Left lobe of liver (tissue), 2 donors: ENCODE data around the gene ANKS3. TPM values are rescaled to one million over a fixed set of nuclear protein-coding genes. Genes with fewer than 3 reads are reported as not detected.
A peak's percentile ranks its signal among the peaks of the same experiment; 100 is the strongest.

Source experiments
- ATAC-seq: fragments of 200-7000 bp; cut with Tn5 transposase; one replicate; pipeline ENCODE4 v1.9.1; 2020; ENCODE audit warnings: mild to moderate bottlenecking, moderate library complexity
- DNase-seq: peaks from one replicate; pipeline ENCODE4 v3.0.0-alpha.2; 2020; ENCODE audit warnings: low spot score
- total RNA-seq: library from RNA; stranded (reverse); gene quantifications from one replicate; pipeline ENCODE4 v1.2.1, GENCODE V29; 2021
- donor health status: DM: no; HTN: no; CAD: no; lungs with moderate emphysema.
- donor health status: DM: no; HTN: yes; CAD: no.

ANKS3 gene
- total RNA-seq, 1 donor from 2014 or later = 10.6 TPM

DNA sequence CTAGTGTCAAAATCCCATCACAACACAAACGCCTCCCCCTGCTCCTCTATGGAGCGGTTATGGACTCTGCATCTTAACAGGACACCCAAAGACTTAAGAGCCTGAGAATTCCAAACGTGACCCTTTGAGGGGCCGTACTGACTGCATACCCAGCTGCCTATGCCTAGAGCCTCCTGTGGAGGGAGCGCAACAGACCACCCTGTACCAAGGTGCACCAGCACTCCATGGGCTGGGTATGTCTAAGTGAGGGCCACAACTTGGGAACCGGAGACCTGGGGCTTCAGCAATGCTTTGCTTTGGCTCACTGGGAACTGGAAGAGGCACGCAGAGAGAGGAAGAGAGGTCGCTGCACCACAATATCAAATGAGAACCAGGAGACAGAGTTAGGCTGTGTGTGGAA, 5.4 kb downstream of the ANKS3 start:
- DNase-seq (no peak), ATAC-seq (no peak)

DNA sequence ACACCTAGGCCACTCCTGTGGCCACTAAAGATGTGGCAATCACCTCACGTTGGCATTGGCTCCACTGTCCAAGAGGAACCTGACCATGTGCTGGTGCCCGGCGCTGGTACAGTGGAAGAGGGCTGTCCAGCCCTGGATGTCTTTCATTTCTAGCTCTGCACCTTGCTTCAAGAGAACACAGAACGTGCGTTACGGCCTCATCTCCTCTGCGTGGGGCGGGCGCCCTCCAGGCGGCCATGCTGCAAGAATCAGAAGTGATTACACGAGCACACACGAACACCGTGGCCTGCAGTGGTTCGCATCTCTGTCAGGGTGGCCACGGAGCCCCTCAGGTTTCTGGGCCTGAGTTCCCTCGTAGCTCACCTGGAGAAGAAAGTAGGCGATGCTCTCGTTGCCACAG, 7.5 kb downstream of the ANKS3 start:
- no peak for ATAC-seq
- no peak for DNase-seq

DNA sequence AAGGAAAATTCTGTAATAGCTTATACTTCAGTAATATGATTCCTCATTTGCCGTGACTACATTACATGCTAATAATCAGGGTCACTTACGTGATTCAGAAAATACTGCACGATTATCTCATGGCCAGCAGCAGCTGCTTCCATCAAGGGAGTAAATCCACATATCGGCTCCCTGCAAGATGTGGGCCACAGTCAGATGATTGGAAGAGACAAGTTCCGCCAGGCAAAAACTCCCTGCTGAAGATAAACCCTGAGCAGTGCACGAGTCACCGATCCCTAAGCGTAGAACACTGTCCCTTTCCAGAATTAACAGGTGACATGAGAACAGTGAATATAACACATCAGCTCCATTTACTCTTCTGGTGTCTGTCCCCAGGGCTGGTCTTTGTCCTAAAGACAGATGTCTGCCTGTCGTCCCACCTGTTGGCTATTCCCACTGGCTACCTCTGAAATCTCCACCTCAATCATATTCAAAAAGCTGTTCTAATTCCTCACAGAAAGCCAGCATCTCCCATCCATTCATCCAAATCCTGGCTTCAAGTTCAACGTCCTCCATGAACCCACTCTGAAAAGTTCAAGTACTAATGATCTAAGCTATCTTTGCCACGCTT, 9.3 kb downstream of the ANKS3 start:
- ATAC-seq (no peak), DNase-seq (no peak)

DNA sequence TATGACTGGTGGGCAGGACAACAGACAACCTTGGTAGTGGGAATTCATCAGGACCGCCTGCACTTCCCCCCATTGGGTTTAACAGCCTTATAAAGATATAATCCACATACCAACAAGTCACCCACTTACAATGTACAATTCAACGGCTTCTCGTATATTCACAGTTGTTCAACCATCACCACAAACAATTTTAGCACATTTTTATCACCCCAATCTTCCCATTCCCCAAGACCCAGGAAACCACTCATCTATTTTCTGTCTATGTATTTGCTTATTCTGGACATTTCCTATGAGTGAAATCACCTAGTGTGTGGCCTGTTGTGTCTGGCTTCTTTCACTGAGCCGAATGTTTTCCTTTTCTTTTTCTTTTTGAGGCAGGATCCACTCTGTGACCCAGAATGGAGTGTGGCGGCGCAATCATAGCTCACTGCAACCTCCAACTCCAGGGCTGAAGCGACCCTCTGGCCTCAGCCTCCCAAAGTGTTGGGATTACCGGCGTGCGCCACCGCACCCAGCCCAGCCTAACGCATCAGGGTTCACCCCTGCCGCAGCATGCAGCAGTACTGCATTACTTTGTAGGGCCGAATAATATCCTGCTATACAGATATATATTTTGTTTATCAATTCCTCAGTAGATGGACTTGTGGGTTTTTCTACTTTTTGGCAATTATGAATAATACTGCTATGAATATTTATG, 10.9 kb downstream of the ANKS3 start:
- ATAC-seq = no peak
- no peak for DNase-seq

DNA sequence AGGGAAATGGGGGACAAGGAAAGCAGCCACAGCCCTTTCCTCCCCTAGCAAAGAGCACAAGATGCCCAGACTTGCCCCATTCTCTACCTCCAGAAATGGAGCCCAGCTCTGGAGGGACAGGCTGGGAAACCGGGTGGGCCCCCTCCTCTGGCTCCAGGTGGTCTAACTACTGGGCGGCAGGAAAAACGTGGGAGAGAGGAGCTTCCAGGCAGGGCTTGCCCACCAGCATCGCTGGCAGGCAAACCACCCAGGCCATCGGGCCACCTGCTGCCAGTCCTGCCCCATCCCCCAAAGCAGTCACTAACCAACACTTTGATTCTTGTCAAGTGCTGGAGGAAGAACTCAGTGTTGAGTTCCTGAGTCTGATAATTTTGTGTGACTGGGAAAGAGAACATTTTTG, 15.6 kb downstream of the ANKS3 start:
- ATAC-seq (no peak), DNase-seq (no peak)

DNA sequence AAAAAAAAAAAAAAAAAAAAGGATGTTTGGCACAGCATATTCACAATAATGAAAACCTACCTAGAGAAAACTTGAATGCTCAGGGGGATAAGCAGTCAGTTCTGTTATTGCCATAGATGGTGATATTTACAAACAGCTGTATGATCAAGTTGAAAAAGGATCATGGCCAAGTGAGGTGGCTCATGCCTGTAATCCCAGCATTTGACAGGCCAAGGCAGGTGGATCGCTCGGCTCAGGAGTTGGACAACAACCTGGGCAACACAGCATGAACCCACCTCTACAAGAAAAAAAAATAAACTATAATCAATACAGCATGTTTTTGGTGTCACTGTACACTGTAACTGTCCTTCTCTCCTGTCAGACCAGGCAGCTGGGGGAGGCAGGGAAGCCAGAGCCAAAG, 19.1 kb downstream of the ANKS3 start:
- DNase-seq (no peak), ATAC-seq (no peak)

DNA sequence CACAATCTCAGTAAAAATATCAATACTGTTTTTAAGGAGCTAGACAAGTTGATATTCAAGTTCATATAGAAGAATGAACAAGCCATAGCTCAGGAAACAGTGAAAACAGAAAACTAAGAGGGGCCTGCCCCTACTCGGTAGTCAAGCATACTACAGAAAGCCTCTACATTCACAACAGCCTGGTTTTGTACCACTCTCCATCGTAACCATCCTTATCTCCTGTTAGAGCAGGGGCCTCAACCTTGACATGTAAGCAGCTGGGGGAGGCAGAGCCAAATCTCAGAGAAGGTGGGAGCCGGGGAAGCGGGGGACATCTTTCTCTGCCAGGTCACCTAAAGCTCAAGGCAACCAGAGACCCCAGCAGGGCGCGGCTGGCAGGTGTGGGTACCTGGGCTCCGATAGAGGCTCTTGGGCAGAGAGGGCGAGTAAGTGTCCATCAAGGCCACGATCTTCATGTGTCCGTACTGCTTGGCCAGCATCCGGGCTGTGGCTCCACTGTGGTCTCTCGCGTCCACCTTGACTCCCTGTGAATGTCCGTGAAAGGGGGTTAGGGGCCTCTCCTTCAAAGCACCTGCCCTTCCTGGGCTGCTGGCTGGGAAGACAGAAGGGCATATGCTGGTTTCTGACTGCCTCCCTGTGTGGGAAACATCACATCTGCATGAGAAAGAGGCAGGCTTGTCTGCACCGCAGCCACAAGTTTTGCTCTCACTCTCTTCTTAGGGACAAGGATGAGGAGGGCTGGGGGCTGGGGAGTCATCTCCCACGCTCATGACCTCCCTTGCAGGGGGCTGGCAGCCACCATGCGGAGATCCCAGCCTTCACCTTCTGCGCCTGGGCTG, 20.2 kb downstream of the ANKS3 start:
- ATAC-seq = no peak
- no peak for DNase-seq

DNA sequence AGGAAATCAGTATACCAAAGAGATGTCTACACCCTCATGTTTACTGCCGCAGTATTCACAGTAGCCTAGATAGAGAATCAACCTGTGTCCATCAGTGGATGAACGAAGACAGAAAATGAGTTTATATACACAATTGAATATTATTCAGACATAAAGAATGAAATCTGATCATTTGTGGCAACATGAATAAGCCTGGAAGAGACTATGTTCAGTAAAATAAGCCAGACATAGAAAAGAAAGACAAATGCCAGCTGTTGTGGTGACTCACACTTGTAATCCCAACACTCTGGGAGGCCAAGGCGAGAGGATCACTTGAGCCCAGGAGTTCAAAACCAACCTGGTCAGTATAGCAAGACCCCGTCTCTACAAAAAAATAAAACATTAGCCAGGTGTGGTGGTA, 24.6 kb downstream of the ANKS3 start:
- no peak for DNase-seq
- ATAC-seq = no peak

DNA sequence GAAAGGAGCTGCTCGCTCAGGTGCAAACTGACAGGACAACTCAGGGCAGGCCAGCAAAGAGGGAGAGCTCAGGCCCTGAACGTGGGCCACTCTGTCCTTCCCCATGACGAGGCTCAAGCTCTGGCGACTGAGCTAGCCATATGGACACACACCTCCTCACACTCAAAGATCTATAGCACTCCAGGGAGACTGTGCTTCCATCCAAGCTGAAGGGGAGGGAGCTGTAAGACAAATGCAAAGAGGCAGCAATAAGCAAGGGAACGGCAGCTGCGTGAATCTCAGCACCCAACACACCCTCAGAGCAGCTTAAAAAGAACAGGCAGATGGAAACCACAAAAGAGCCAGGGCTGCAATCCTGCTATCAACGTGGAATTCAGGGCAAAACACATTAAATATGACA, 27.2 kb downstream of the ANKS3 start:
- no peak for ATAC-seq
- DNase-seq = no peak

DNA sequence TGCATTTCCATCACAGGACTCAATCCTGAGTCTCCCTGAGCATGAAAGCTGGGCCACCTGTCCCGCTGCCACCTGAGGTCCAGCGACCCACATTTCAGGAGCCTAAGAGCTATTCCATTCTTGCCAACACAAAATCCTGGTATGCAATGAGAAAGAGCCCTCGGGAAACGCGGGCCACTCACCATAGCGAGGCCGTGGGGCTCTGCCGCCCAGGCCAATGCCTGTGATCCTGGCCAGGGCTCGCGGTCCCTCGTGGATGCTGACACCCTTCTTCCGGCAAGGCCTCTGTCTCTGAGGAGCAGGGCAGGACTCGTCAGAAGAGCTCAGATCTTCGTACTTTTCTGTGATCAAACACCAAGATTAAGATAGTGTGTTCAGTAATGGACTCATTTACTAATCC, 29.2 kb downstream of the ANKS3 start:
- DNase-seq (no peak), ATAC-seq (no peak)

DNA sequence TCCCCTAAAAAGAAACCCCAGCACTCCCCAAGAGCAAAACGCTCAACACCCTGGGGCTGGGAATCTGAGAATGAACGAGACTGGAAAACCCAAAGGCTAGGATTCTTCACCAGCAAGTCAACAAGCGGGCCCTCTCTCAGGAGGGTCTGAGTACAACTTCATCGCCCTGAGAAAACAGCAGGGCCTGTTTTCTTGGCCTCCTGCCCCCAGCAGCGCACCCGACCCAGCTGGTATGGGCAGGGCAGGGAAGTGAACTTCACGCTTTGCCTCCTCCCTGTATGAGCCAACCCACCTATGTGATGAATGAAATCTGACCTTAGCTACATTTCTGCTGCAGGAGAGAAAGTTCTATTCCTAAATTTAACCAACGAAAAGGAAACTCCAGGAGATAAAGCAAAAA, 29.6 kb downstream of the ANKS3 start:
- ATAC-seq = no peak
- DNase-seq = no peak

DNA sequence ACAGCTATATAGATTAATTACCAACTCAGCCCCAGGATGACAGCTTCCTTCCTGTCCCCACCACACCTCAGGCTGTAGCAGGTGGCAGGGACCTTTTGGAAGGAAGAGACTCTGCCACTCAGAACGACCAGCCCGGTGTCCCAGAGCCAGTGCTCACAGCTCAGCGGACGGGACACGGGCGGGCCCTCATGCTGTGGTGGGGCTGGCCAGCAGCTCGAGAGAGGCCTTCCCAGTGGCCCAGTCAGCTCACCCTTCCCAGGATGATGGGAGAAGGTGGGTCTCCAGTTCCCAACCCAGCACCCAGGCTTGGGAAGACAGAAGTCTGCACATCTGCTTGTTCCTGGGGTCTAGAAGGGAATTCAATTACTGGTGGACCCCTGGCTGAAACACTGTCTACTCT, 30.2 kb downstream of the ANKS3 start:
- DNase-seq = no peak
- no peak for ATAC-seq

DNA sequence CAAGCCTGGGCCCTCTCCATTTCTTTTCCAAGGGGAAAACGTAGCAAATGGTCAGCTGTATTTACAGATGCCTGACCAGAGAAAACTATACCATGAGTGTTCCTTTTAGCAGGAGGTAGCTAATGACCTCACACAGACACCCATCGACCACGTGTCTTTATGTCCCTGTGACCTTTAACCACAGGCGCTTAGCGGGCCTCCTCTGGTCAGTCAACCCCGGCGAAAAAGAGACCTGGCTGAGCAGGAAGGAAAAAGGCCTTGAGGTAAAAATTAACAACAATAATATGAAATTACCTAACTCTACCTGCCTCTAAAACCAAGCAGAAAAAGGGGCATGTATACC, 31.6 kb downstream of the ANKS3 start:
- peak; percentile 58 for ATAC-seq

DNA sequence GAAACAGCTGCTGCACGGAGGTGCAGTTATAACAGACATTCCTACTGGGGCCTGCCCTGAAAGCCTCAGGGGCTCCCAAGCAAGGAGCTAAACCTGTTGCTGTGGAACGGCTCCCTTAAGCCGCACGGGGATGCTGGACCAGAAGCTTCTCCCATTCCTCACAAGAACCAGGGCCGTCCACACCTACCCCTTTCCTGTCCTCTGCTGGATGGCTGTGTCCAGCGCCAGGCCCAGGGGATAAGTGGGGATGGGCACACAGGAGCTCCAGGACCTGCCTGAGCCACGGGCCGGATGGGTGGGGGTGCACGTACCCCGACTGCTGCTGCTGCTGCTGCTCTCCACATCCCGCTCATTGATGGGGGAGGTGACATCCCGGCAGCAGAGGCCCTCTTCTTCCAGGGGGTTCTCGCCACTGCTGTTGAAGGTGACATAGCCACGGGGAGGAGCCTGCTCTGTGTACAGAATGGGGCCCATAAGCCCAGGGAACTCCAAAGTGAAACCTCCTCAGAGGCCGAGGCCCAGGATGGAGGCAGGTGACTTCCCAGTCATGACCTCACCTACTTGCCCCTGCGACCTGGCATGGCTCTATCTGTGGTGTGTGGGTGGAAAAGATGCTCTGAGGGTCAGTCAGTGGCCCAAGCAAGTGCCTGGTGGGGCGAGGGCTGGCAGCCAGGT, 32.1 kb downstream of the ANKS3 start:
- ATAC-seq (peak; percentile 9), DNase-seq (peak; percentile 46)

More for the DNA sequence above, 31.6 kb downstream of the ANKS3 start:
- peak; percentile 59 for DNase-seq

DNA sequence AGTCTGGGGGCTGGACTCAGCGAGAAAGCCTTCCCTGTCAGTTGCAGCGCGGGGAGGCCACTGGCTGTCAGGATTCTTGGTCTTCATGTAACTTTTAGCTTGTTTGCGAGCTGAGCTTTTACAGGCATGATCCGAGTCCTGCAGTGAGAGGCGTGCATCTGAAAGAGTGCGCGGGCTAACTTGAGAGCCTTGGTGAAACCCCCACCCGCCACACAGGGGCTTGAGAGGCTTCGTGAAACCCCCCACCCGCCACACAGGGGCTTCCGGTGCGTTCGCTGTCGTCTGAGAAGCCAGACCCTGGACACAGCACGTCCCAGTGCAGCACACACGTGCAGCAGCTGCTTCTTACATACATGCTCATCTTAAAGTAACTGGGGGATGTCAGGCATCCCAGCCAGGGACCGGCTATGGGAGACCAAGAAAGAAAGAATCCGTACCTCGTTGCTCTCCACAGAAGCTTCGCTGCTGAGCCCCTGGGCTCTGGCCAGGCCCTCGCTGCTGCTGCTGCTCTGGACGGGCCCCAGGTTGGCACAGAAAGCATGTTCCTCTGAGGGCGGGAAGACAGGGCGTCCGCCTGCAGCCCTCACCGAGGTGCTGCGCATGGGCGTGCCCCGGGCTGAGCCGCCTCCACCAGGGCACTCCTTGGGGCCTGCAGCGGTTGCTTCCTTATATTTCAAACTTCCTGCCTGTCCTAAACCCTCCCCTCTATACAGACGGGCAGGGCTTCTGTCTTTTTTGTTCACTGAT, 32.9 kb downstream of the ANKS3 start:
- peak; percentile 74 for DNase-seq
- peak; percentile 76 for ATAC-seq

DNA sequence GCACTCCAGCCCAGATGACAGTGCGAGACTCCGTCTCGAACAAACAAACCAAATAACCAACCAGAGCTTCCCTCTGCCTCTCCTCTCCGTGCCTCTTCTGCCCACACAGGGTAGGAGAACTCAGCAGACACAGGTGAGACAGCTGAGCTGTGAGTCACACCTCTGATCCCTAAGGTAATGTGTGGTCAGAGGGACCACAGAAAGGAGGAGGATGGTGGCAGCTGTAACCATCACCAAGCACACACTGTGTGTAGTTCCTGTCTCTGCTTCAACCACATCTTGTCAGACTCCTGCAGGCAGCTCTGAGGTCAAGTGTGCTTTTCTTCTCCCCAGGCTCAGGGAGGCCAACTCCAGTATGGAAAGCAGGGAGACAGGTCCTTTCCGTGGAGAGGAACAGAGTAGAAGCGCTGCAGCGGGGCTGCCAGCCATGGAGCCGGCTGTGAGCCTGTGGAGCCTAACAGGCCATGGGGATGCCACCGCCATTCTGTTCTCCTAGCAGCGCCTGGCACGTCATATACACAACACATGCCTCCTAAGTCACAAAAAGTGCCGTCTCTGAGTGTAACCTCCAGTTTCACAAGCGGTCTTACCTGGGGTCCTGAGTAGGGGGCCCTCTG, 33.6 kb downstream of the ANKS3 start:
- ATAC-seq (no peak), DNase-seq (no peak)

DNA sequence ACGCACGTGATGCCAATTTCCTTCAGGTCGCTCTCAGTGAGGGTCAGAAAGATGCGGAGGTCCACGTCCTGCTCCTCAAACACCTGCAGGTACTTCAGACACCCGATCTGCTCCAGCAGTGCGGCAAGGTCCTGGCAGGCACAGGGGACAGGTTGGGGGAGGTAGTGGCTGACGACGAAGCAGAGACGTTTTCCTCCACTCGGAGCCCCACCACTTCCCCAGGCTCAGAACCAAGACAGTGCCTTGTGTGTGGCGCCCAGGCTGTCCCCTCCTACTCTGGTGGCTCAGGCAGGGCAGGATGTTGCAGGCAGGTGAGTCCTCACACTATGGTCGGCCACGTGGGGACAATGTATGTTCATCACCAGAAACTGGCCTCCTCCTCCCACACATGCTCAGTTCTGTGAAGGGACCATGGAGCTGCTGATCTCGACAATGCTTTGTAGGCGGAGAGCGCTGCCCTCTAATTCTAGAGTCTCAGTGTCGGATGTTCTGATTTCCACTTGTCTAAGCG, 35.0 kb downstream of the ANKS3 start:
- ATAC-seq (no peak), DNase-seq (no peak)

DNA sequence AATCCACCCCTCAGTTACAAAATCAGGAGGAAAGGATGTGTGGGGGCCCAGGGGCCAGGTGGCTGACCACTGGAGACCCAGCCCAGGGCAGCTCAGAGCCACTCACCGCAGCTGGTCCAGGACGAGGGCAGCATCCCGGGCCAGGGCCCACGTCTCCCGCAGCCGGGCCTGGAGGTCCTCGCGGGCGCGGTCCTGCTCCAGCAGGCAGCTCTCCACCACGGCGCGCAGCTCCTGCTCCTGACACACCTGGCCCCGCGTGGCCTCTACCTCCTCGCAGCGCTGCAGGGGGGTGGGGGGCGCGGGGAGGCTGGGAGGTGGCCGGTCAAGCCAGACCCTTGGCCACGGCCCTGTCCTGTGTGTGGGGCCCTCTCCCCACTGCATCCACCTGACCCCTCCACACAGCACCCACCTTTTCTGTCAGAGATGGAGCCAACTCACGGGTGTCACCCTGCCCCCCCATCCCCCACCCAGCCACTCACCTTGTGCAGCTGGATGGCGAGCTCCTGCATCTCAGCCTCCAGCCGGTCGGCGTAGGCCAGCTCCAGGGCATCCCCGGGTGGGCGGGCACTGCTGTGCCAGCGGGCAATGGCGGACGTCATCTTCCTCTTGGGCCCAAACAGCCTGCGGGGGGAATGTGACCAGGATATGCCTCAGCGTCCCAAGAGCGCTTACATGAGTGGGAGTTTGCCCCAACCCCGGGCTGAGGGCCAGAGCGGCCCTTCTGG, 35.6 kb downstream of the ANKS3 start:
- ATAC-seq (no peak), DNase-seq (peak; percentile 49)

DNA sequence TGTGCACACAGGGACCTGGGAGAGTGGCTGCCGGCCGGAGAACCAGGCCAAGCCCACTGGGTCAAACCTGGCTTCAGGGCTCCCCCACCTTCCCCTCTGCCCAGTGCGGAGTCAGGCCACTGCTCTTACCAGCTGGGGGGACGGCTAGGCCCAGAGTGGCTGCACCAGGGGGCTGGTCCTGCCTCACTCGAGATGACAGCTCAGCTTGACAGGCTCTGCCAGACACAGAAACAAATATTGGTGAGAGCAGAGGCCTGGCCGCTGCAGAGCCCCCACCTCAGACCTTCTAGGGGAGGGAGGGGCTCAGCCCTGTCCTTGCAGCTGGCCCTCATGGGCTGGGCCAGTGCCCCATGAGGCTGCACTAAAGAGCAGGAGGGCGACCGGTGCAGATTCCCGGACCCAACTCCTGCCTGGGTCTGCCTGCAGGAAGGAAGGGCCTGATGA, 36.2 kb downstream of the ANKS3 start:
- DNase-seq = no peak
- ATAC-seq = no peak
